ENCODE results near the gene RBM4B. TPM values are rescaled to one million over a fixed set of nuclear protein-coding genes. Genes with fewer than 3 reads are reported as not detected.
A peak's percentile ranks its signal among the peaks of the same experiment; 100 is the strongest.

The RBM4B gene
- total RNA-seq, 1 experiment from 2014 or later: 14.1 TPM

- TF ChIP-seq SMAD3 (CRISPR knock-in tag; IDR thresholded peaks at IDR 0.05; ENCODE audit: borderline replicate concordance) (0 out of 2 replicates have a peak, but pooled peaks have one; percentile 22), ZNF512 (CRISPR knock-in tag; IDR thresholded peaks at IDR 0.05; ENCODE audit: borderline replicate concordance) (no peak), PRRX2 (CRISPR knock-in tag; IDR thresholded peaks at IDR 0.05) (no peak), TEAD4 (CRISPR knock-in tag; IDR thresholded peaks at IDR 0.05) (no peak), GTF2I (CRISPR knock-in tag; conservative IDR thresholded peaks at IDR 0.05) (no peak), NFYB (CRISPR knock-in tag; conservative IDR thresholded peaks at IDR 0.05; ENCODE audit: low read depth) (peak; percentile 28; the same call in 1 of the 2 replicates), OVOL2 (CRISPR knock-in tag; IDR thresholded peaks at IDR 0.05; ENCODE audit: borderline replicate concordance) (no peak), SOX15 (CRISPR knock-in tag; IDR thresholded peaks at IDR 0.05) (no peak), ZNF121 (CRISPR knock-in tag; IDR thresholded peaks at IDR 0.05) (no peak), FOXP1 (CRISPR knock-in tag; IDR thresholded peaks at IDR 0.05; ENCODE audit: borderline replicate concordance) (peak; percentile 61; the same call in 1 of the 2 replicates), MXD4 (CRISPR knock-in tag; IDR thresholded peaks at IDR 0.05; ENCODE audit: borderline replicate concordance) (no peak)
These were observed at the start of gene RBM4B (continued) for GRCh38 chr11:66677599-66678375.

GRCh38 chr11:66725647-66726046 is 48.0 kb upstream of the RBM4B start:
- Mint-ChIP-seq H3K4me3 (peak overlapping the region; percentile 67; the same call in 1 of the 2 replicates), H3K27me3 (ENCODE audit: low read depth) (peaks cover 44% of the 10 kb centered on the region), H3K9me3 (no peaks in the 10 kb centered on the region), H3K4me1 (peaks cover 37% of the 10 kb centered on the region), H3K36me3 (no peaks in the 10 kb centered on the region), H3K27ac (no peak overlapping the region; the same call in 1 of the 2 replicates)
- DNase-seq (ENCODE audit: low spot score) (no peak), ATAC-seq (no peak)
- ChIA-PET CTCF (interaction anchor here (1.1 kb wide), 1 partner anchor 47 kb away, joined by 3 read pairs; the partner anchor contains the start of gene RBM4B), POLR2A (no interaction called here)
- TF ChIP-seq EMX1 (CRISPR knock-in tag; IDR thresholded peaks at IDR 0.05) (no peak), ZNF281 (CRISPR knock-in tag; IDR thresholded peaks at IDR 0.05) (no peak), TEAD1 (CRISPR knock-in tag; IDR thresholded peaks at IDR 0.05) (no peak), CDX4 (CRISPR knock-in tag; IDR thresholded peaks at IDR 0.05; ENCODE audit: borderline replicate concordance) (no peak), PRRX2 (CRISPR knock-in tag; IDR thresholded peaks at IDR 0.05) (no peak), MYBL2 (CRISPR knock-in tag; IDR thresholded peaks at IDR 0.05) (no peak), E2F4 (CRISPR knock-in tag; IDR thresholded peaks at IDR 0.05; ENCODE audit: borderline replicate concordance, low read depth) (no peak), ZSCAN18 (CRISPR knock-in tag; IDR thresholded peaks at IDR 0.05) (no peak), NFYB (CRISPR knock-in tag; conservative IDR thresholded peaks at IDR 0.05; ENCODE audit: low read depth) (no peak), USF2 (CRISPR knock-in tag; IDR thresholded peaks at IDR 0.05) (no peak), ZNF263 (CRISPR knock-in tag; IDR thresholded peaks at IDR 0.05; ENCODE audit: low read depth) (no peak), CBFB (CRISPR knock-in tag; IDR thresholded peaks at IDR 0.05; ENCODE audit: low read depth) (no peak), SOX15 (CRISPR knock-in tag; IDR thresholded peaks at IDR 0.05) (no peak), ATF1 (CRISPR knock-in tag; IDR thresholded peaks at IDR 0.05) (no peak), ZMAT4 (CRISPR knock-in tag; IDR thresholded peaks at IDR 0.05) (no peak), ATF3 (CRISPR knock-in tag; conservative IDR thresholded peaks at IDR 0.05) (no peak), E2F1 (CRISPR knock-in tag; IDR thresholded peaks at IDR 0.05) (no peak)

All from WTC11 (cell line).